ENCODE results near the gene TMEM86A.

GRCh38 chr11:18700872-18701271 is 2.3 kb downstream of the TMEM86A start:
- TF ChIP-seq, protein P1, sequence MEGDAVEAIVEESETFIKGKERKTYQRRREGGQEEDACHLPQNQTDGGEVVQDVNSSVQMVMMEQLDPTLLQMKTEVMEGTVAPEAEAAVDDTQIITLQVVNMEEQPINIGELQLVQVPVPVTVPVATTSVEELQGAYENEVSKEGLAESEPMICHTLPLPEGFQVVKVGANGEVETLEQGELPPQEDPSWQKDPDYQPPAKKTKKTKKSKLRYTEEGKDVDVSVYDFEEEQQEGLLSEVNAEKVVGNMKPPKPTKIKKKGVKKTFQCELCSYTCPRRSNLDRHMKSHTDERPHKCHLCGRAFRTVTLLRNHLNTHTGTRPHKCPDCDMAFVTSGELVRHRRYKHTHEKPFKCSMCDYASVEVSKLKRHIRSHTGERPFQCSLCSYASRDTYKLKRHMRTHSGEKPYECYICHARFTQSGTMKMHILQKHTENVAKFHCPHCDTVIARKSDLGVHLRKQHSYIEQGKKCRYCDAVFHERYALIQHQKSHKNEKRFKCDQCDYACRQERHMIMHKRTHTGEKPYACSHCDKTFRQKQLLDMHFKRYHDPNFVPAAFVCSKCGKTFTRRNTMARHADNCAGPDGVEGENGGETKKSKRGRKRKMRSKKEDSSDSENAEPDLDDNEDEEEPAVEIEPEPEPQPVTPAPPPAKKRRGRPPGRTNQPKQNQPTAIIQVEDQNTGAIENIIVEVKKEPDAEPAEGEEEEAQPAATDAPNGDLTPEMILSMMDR (IDR thresholded peaks at IDR 0.05), result no peak
- TF ChIP-seq POLR2A (IDR thresholded peaks at IDR 0.05), result no peak

Data from lower leg skin (tissue), 3 donors.